ENCODE measurements around the gene SZT2.
A peak's percentile ranks its signal among the peaks of the same experiment; 100 is the strongest.

The SZT2 gene

GRCh38 chr1:43377831-43378230 is 11.9 kb upstream of the SZT2 start:
- H2AFZ ChIP-seq (ENCODE audit: insufficient read depth, low read length, poor library complexity) = no peak overlapping the region
- H3K9ac ChIP-seq (ENCODE audit: low read length) = no peak overlapping the region
- H4K91ac ChIP-seq (ENCODE audit: low read depth, low read length) = no peak overlapping the region
- no peak overlapping the region for H4K8ac ChIP-seq (ENCODE audit: low read depth, low read length)
- H2BK120ac ChIP-seq (ENCODE audit: insufficient read depth, low read length, poor library complexity) = no peak overlapping the region
- H3K4ac ChIP-seq (ENCODE audit: low read depth, low read length) = no peak overlapping the region
- H3K36me3 ChIP-seq (ENCODE audit: control insufficient read depth in 1 of 2, insufficient read depth in 2 of 2, low read length in 2 of 2) = peaks cover 6 to 12% of the 10 kb centered on the region in 2 experiments
- no peak overlapping the region for H4K12ac ChIP-seq (ENCODE audit: low read depth, low read length)
- H2BK12ac ChIP-seq (ENCODE audit: low read length) = no peak overlapping the region
- no peaks in the 10 kb centered on the region for H3K79me2 ChIP-seq (ENCODE audit: control insufficient read depth, insufficient read depth, low read length, poor library complexity)
- no peaks in the 10 kb centered on the region for H3K27me3 ChIP-seq (ENCODE audit: insufficient read depth, low read length)
- H3K23ac ChIP-seq (ENCODE audit: low read length) = no peak overlapping the region
- H3K14ac ChIP-seq (ENCODE audit: low read length) = no peak overlapping the region
- H2BK5ac ChIP-seq (ENCODE audit: low read depth, low read length, poor library complexity) = no peak overlapping the region
- H2AK5ac ChIP-seq (ENCODE audit: low read length) = no peak overlapping the region
- H3K27ac ChIP-seq (ENCODE audit: low read depth, low read length) = no peak overlapping the region
- peaks cover 3 to 7% of the 10 kb centered on the region in 2 experiments for H3K4me1 ChIP-seq (ENCODE audit: control insufficient read depth in 1 of 2, insufficient read depth in 2 of 2, low read length in 2 of 2)
- DNase-seq = no peak
- H3K18ac ChIP-seq (ENCODE audit: low read length) = no peak overlapping the region
- no peak overlapping the region for H3K4me3 ChIP-seq (ENCODE audit: low read depth, low read length)
- H3K9me3 ChIP-seq (ENCODE audit: insufficient read depth, low read depth, low read length) = no peaks in the 10 kb centered on the region
- H3K79me1 ChIP-seq (ENCODE audit: low read length) = no peaks in the 10 kb centered on the region
- no CpG with 5 or more reads among the region's 1 CpG for WGBS (ENCODE audit: extremely low coverage, insufficient coverage, insufficient read length)
- H3K4me2 ChIP-seq (ENCODE audit: low read length) = no peak overlapping the region

GRCh38 chr1:43379476-43379875 is 10.2 kb upstream of the SZT2 start:
- Histone ChIP-seq H3K4me3 (ENCODE audit: low read depth, low read length) (no peak overlapping the region), H3K27ac (ENCODE audit: low read depth, low read length) (no peak overlapping the region), H3K18ac (ENCODE audit: low read length) (no peak overlapping the region), H4K91ac (ENCODE audit: low read depth, low read length) (no peak overlapping the region), H3K4me1 (ENCODE audit: control insufficient read depth in 1 of 2, insufficient read depth in 2 of 2, low read length in 2 of 2) (no peaks in the 10 kb centered on the region), H3K14ac (ENCODE audit: low read length) (no peak overlapping the region), H4K8ac (ENCODE audit: low read depth, low read length) (no peak overlapping the region), H3K9me3 (ENCODE audit: insufficient read depth, low read depth, low read length) (no peaks in the 10 kb centered on the region), H3K4me2 (ENCODE audit: low read length) (no peak overlapping the region), H3K23ac (ENCODE audit: low read length) (no peak overlapping the region), H4K12ac (ENCODE audit: low read depth, low read length) (no peak overlapping the region), H3K27me3 (ENCODE audit: insufficient read depth, low read length) (no peaks in the 10 kb centered on the region), H3K79me2 (ENCODE audit: control insufficient read depth, insufficient read depth, low read length, poor library complexity) (no peaks in the 10 kb centered on the region), H3K79me1 (ENCODE audit: low read length) (no peaks in the 10 kb centered on the region), H2AK5ac (ENCODE audit: low read length) (no peak overlapping the region), H3K4ac (ENCODE audit: low read depth, low read length) (no peak overlapping the region), H3K36me3 (ENCODE audit: control insufficient read depth in 1 of 2, insufficient read depth in 2 of 2, low read length in 2 of 2) (peaks cover 11 to 27% of the 10 kb centered on the region in 2 experiments), H2BK5ac (ENCODE audit: low read depth, low read length, poor library complexity) (no peak overlapping the region), H3K9ac (ENCODE audit: low read length) (no peak overlapping the region), H2AFZ (ENCODE audit: insufficient read depth, low read length, poor library complexity) (no peak overlapping the region), H2BK12ac (ENCODE audit: low read length) (no peak overlapping the region), H2BK120ac (ENCODE audit: insufficient read depth, low read length, poor library complexity) (no peak overlapping the region)
- no peak for DNase-seq
- WGBS (ENCODE audit: extremely low coverage, insufficient coverage, insufficient read length) = no CpG with 5 or more reads among the region's 1 CpG

DNA sequence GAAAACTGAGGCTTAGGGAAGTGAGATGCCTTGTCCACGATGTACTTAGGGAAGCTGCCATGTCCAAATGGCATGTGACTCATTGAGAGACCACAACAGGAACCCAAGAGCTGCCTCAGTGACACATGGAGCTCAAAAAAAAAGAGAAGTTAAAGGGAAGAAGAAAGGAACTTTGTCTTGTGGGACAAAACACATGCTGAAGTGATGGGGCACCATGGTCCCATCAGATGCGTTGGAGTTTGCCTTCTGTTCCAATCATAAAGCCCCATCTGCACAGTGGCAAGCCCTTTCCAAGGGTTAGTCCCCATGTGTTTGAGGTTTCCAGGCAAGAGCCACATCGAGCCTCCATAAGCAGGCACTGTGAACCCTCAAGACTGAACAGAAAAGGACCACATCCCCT is 8.1 kb upstream of the SZT2 start:
- no peak overlapping the region for H3K27ac ChIP-seq (ENCODE audit: low read depth, low read length)
- no peaks in the 10 kb centered on the region for H3K9me3 ChIP-seq (ENCODE audit: insufficient read depth, low read depth, low read length)
- H3K9ac ChIP-seq (ENCODE audit: low read length) = no peak overlapping the region
- no peaks in the 10 kb centered on the region for H3K4me1 ChIP-seq (ENCODE audit: control insufficient read depth in 1 of 2, insufficient read depth in 2 of 2, low read length in 2 of 2)
- no peak overlapping the region for H4K8ac ChIP-seq (ENCODE audit: low read depth, low read length)
- no peak overlapping the region for H3K4me3 ChIP-seq (ENCODE audit: low read depth, low read length)
- no CpG with 5 or more reads among the region's 3 CpGs for WGBS (ENCODE audit: extremely low coverage, insufficient coverage, insufficient read length)
- H3K79me2 ChIP-seq (ENCODE audit: control insufficient read depth, insufficient read depth, low read length, poor library complexity) = no peaks in the 10 kb centered on the region
- H3K4ac ChIP-seq (ENCODE audit: low read depth, low read length) = no peak overlapping the region
- H3K14ac ChIP-seq (ENCODE audit: low read length) = no peak overlapping the region
- peak in 1 of 2 donors; percentile 21 for DNase-seq
- H2BK5ac ChIP-seq (ENCODE audit: low read depth, low read length, poor library complexity) = no peak overlapping the region
- H3K27me3 ChIP-seq (ENCODE audit: insufficient read depth, low read length) = no peaks in the 10 kb centered on the region
- H3K79me1 ChIP-seq (ENCODE audit: low read length) = no peaks in the 10 kb centered on the region
- peaks cover 20 to 48% of the 10 kb centered on the region in 2 experiments for H3K36me3 ChIP-seq (ENCODE audit: control insufficient read depth in 1 of 2, insufficient read depth in 2 of 2, low read length in 2 of 2)
- H3K4me2 ChIP-seq (ENCODE audit: low read length) = no peak overlapping the region
- no peak overlapping the region for H3K23ac ChIP-seq (ENCODE audit: low read length)
- H4K91ac ChIP-seq (ENCODE audit: low read depth, low read length) = no peak overlapping the region
- H2AFZ ChIP-seq (ENCODE audit: insufficient read depth, low read length, poor library complexity) = no peak overlapping the region
- no peak overlapping the region for H2BK120ac ChIP-seq (ENCODE audit: insufficient read depth, low read length, poor library complexity)
- H4K12ac ChIP-seq (ENCODE audit: low read depth, low read length) = no peak overlapping the region
- no peak overlapping the region for H2AK5ac ChIP-seq (ENCODE audit: low read length)
- no peak overlapping the region for H3K18ac ChIP-seq (ENCODE audit: low read length)
- H2BK12ac ChIP-seq (ENCODE audit: low read length) = no peak overlapping the region

DNA sequence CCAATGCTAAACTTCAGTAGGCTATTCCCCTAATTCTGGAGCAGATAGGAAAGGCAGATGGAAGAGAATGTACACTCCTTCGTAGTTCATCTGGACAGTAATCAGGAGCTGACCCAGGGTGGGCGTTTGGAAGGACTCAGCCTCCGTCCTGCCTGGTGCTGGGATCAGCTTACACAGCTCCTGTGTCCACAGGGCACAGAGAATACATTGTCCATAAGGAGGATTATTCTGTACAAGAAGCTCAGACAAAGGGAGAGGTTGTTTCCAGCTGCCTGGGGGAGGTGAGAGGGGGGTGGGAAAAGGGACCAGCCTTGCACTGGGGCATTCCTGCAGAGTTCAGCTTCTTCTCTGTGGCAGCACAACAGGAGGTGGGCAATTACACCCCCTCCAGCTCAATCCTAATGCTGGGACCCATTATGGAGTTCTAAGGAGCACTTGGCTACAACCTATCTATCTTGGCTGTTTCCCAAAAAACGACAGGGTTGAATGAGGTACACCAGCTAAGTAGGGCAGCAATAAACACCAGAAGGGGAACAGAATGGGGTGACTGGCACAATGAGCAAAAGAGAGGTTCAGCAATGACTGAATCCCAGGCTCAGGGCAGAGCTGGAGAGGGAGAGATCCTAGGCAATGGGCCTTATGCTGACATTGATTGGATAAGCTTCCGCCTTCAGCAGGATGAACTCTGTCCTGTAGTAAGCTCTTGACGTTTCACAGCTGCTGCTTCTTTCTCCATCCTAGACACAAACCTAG is 7.5 kb upstream of the SZT2 start:
- Histone ChIP-seq H3K9ac (ENCODE audit: low read length) (no peak overlapping the region), H2BK5ac (ENCODE audit: low read depth, low read length, poor library complexity) (no peak overlapping the region), H2AFZ (ENCODE audit: insufficient read depth, low read length, poor library complexity) (no peak overlapping the region), H2BK12ac (ENCODE audit: low read length) (no peak overlapping the region), H3K4me1 (ENCODE audit: control insufficient read depth in 1 of 2, insufficient read depth in 2 of 2, low read length in 2 of 2) (no peaks in the 10 kb centered on the region), H3K18ac (ENCODE audit: low read length) (no peak overlapping the region), H3K27ac (ENCODE audit: low read depth, low read length) (no peak overlapping the region), H3K9me3 (ENCODE audit: insufficient read depth, low read depth, low read length) (no peaks in the 10 kb centered on the region), H3K4me3 (ENCODE audit: low read depth, low read length) (no peak overlapping the region), H3K4ac (ENCODE audit: low read depth, low read length) (no peak overlapping the region), H3K27me3 (ENCODE audit: insufficient read depth, low read length) (no peaks in the 10 kb centered on the region), H3K79me2 (ENCODE audit: control insufficient read depth, insufficient read depth, low read length, poor library complexity) (no peaks in the 10 kb centered on the region), H4K91ac (ENCODE audit: low read depth, low read length) (no peak overlapping the region), H4K8ac (ENCODE audit: low read depth, low read length) (no peak overlapping the region), H3K36me3 (ENCODE audit: control insufficient read depth in 1 of 2, insufficient read depth in 2 of 2, low read length in 2 of 2) (peaks cover 22 to 53% of the 10 kb centered on the region in 2 experiments), H3K14ac (ENCODE audit: low read length) (no peak overlapping the region), H2BK120ac (ENCODE audit: insufficient read depth, low read length, poor library complexity) (no peak overlapping the region), H2AK5ac (ENCODE audit: low read length) (no peak overlapping the region), H4K12ac (ENCODE audit: low read depth, low read length) (no peak overlapping the region), H3K79me1 (ENCODE audit: low read length) (no peaks in the 10 kb centered on the region), H3K23ac (ENCODE audit: low read length) (no peak overlapping the region), H3K4me2 (ENCODE audit: low read length) (no peak overlapping the region)
- no CpG with 5 or more reads among the region's 6 CpGs for WGBS (ENCODE audit: extremely low coverage, insufficient coverage, insufficient read length)
- DNase-seq = no peak

Data from trophoblast cell (in vitro differentiated cells and primary cell).